ENCODE measurements around the gene DDX53. TPM values are rescaled to one million over a fixed set of nuclear protein-coding genes. Genes with fewer than 3 reads are reported as not detected.

Gene DDX53
- total RNA-seq, 1 experiment from 2014 or later, result not detected

DNA sequence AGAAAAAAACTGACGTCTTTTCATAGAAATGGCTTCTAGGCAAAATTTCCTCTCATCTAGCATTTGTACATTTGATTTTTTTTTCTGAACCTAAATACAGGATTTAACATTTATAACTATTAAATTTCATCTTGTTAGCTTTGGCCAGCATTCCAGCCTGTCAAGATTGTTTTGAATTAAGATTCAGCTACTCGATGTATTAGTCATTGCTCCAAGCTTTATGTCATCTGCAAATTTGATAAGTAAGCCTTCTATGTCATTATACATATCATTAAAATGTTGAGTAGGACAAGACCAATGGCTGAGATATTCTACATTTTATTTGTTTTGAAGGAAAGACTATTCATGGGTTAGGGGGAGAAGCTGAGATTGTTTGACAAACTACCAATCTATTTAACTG is 46.7 kb downstream of the DDX53 start (continued):
- TF ChIP-seq ZNF532 (CRISPR knock-in tag; IDR thresholded peaks at IDR 0.05; ENCODE audit: borderline replicate concordance), result no peak

GRCh38 chrX:23048806-23049573 is 49.2 kb downstream of the DDX53 start:
- no peak for ATAC-seq

GRCh38 chrX:23052324-23052723 is 52.6 kb downstream of the DDX53 start:
- Mint-ChIP-seq H3K4me1 (peaks cover 9% of the 10 kb centered on the region), H3K4me3 (no peak overlapping the region), H3K9me3 (no peaks in the 10 kb centered on the region), H3K27me3 (ENCODE audit: low read depth) (no peaks in the 10 kb centered on the region), H3K36me3 (no peaks in the 10 kb centered on the region), H3K27ac (no peak overlapping the region)
- ChIA-PET CTCF (interaction anchor here (1.0 kb wide), 1 partner anchor 266 kb away, joined by 3 read pairs; no protein-coding TSS in a partner anchor), POLR2A (no interaction called here)
- TF ChIP-seq PRDM15 (CRISPR knock-in tag; IDR thresholded peaks at IDR 0.05) (no peak), TEAD1 (CRISPR knock-in tag; IDR thresholded peaks at IDR 0.05) (no peak), E2F1 (CRISPR knock-in tag; IDR thresholded peaks at IDR 0.05) (no peak), NFE2L1 (CRISPR knock-in tag; IDR thresholded peaks at IDR 0.05) (no peak), JAZF1 (CRISPR knock-in tag; IDR thresholded peaks at IDR 0.05) (no peak), SMAD3 (CRISPR knock-in tag; IDR thresholded peaks at IDR 0.05; ENCODE audit: borderline replicate concordance) (no peak), GRHL2 (CRISPR knock-in tag; IDR thresholded peaks at IDR 0.05; ENCODE audit: insufficient replicate concordance, severe bottlenecking) (no peak), NFYB (CRISPR knock-in tag; conservative IDR thresholded peaks at IDR 0.05; ENCODE audit: low read depth) (no peak)
- TF ChIP-seq, protein P1, sequence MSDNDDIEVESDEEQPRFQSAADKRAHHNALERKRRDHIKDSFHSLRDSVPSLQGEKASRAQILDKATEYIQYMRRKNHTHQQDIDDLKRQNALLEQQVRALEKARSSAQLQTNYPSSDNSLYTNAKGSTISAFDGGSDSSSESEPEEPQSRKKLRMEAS (CRISPR knock-in tag; IDR thresholded peaks at IDR 0.05), result no peak
- DNase-seq (ENCODE audit: low spot score) (no peak), ATAC-seq (peak; percentile 67; the same call in 1 of the 2 replicates)

More at GRCh38 chrX:23048806-23049573, 49.2 kb downstream of the DDX53 start:
- Mint-ChIP-seq H3K9me3 (no peaks in the 10 kb centered on the region), H3K36me3 (no peaks in the 10 kb centered on the region), H3K27ac (no peak overlapping the region), H3K27me3 (ENCODE audit: low read depth) (no peaks in the 10 kb centered on the region), H3K4me3 (no peak overlapping the region), H3K4me1 (peaks cover 9% of the 10 kb centered on the region)
- POLR2A ChIA-PET, result no interaction called here
- CTCF ChIA-PET, result no interaction called here
- DNase-seq (ENCODE audit: low spot score), result no peak
- no peak for TF ChIP-seq TEAD1 (CRISPR knock-in tag; IDR thresholded peaks at IDR 0.05)
- no peak for TF ChIP-seq FOXK1 (CRISPR knock-in tag; IDR thresholded peaks at IDR 0.05)
- TF ChIP-seq FOXJ3 (CRISPR knock-in tag; IDR thresholded peaks at IDR 0.05; ENCODE audit: borderline replicate concordance), result no peak
- TF ChIP-seq TP53 (CRISPR knock-in tag; IDR thresholded peaks at IDR 0.05), result no peak
- no peak for TF ChIP-seq OVOL2 (CRISPR knock-in tag; IDR thresholded peaks at IDR 0.05; ENCODE audit: borderline replicate concordance)
- TF ChIP-seq ZNF671 (CRISPR knock-in tag; IDR thresholded peaks at IDR 0.05), result no peak
- TF ChIP-seq EMX1 (CRISPR knock-in tag; IDR thresholded peaks at IDR 0.05), result no peak
- no peak for TF ChIP-seq AR (CRISPR knock-in tag; IDR thresholded peaks at IDR 0.05)
- no peak for TF ChIP-seq NFYB (CRISPR knock-in tag; conservative IDR thresholded peaks at IDR 0.05; ENCODE audit: low read depth)
- no peak for TF ChIP-seq IRF1 (CRISPR knock-in tag; IDR thresholded peaks at IDR 0.05)
- TF ChIP-seq SMAD4 (CRISPR knock-in tag; IDR thresholded peaks at IDR 0.05), result no peak

Measured in WTC11 (cell line).